ENCODE data around the gene E2F4. TPM values are rescaled to one million over a fixed set of nuclear protein-coding genes. Genes with fewer than 3 reads are reported as not detected.

The E2F4 gene
- total and polyA plus RNA-seq, 2 of the 13 experiments (the other 11 are each of a cell fraction or from before 2014, with no cell fraction given): 84.8 to 91.2 TPM

- TF ChIP-seq ZGPAT (CRISPR knock-in tag; IDR thresholded peaks at IDR 0.05): peak; percentile 92
- TF ChIP-seq ZNF484 (CRISPR knock-in tag; IDR thresholded peaks at IDR 0.05; ENCODE audit: borderline replicate concordance, low read depth): peak; percentile 61; the same call in 1 of the 2 replicates
- no peak for TF ChIP-seq ZNF343 (CRISPR knock-in tag; IDR thresholded peaks at IDR 0.05)
- TF ChIP-seq HNF4A (CRISPR knock-in tag; IDR thresholded peaks at IDR 0.05): peak; percentile 65
- TF ChIP-seq RBFOX2 (IDR thresholded peaks at IDR 0.05; ENCODE audit: low read depth, low read length): peak; percentile 88
- TF ChIP-seq ZNF3 (CRISPR knock-in tag; IDR thresholded peaks at IDR 0.05): no peak
- no peak for TF ChIP-seq GATA4 (IDR thresholded peaks at IDR 0.05; ENCODE audit: borderline replicate concordance, low read depth)
- TF ChIP-seq MIER2 (CRISPR knock-in tag; IDR thresholded peaks at IDR 0.05): peak; percentile 75
- no peak for TF ChIP-seq ZNF549 (CRISPR knock-in tag; IDR thresholded peaks at IDR 0.05)
- TF ChIP-seq ZNF235 (CRISPR knock-in tag; IDR thresholded peaks at IDR 0.05; ENCODE audit: borderline replicate concordance): no peak
- TF ChIP-seq ZNF768 (CRISPR knock-in tag; IDR thresholded peaks at IDR 0.05): peak; percentile 83; the same call in 1 of the 2 replicates
- no peak for TF ChIP-seq TBX3 (IDR thresholded peaks at IDR 0.05; ENCODE audit: borderline replicate concordance)
- TF ChIP-seq PAF1 (CRISPR knock-in tag; IDR thresholded peaks at IDR 0.05): no peak
- TF ChIP-seq USF2 (IDR thresholded peaks at IDR 0.05; ENCODE audit: low read depth, low read length): no peak
- TF ChIP-seq USF2 (CRISPR knock-in tag; IDR thresholded peaks at IDR 0.05; ENCODE audit: borderline replicate concordance): no peak
- no peak for TF ChIP-seq PLRG1 (conservative IDR thresholded peaks at IDR 0.05)
- TF ChIP-seq ZNF646 (CRISPR knock-in tag; IDR thresholded peaks at IDR 0.05): no peak
- TF ChIP-seq ATF3 (CRISPR knock-in tag; IDR thresholded peaks at IDR 0.05): no peak
Measured at GRCh38 chr16:67173808-67174705, 17.9 kb upstream of the E2F4 start (continued).
